Neutrophil (primary cell): ENCODE measurements around the gene KCNQ1.

Experiments used
- H3K27ac ChIP-seq: fragments of 200-600 bp; sonication (generic); 2 replicates; pipeline ENCODE4 v1.5.1; 2016; ENCODE audit warnings: mild to moderate bottlenecking, moderate library complexity
- H3K27me3 ChIP-seq: fragments of 200-600 bp; sonication (generic); 2 replicates; pipeline ENCODE4 v1.6.0; 2016; ENCODE audit warnings: mild to moderate bottlenecking
- H3K36me3 ChIP-seq: fragments of 200-600 bp; sonication (generic); 2 replicates; pipeline ENCODE4 v1.5.1; 2017
- H3K4me1 ChIP-seq, 2 experiments: fragments of 200-600 bp in 1 of 2; sonication (generic) in 1 of 2; 1 replicate in 1 of 2; 2 replicates in 1 of 2; pipeline versions ENCODE4 v1.5.1 to v1.6.1; 2013 to 2016; ENCODE audit warnings: low read depth in 1 of 2, low read length in 1 of 2, mild to moderate bottlenecking in 1 of 2, moderate library complexity in 1 of 2; ENCODE audit not compliant: control insufficient read depth in 1 of 2, insufficient read depth in 1 of 2
- H3K4me3 ChIP-seq, 2 experiments: fragments of 200-600 bp in 1 of 2; sonication (generic) in 1 of 2; 1 replicate in 1 of 2; 2 replicates in 1 of 2; pipeline ENCODE4 v1.5.1; 2013 to 2016; ENCODE audit warnings: low read depth in 1 of 2, low read length in 1 of 2, mild to moderate bottlenecking in 1 of 2, moderate library complexity in 1 of 2
- H3K9me3 ChIP-seq: fragments of 200-600 bp; sonication (generic); 2 replicates; pipeline ENCODE4 v1.5.1; 2016
- CTCF ChIP-seq: fragments of 200-600 bp; sonication (generic); IDR thresholded peaks from 2 replicates; pipeline ENCODE4 v1.5.1; 2016; ENCODE audit warnings: antibody characterized with exemption

KCNQ1 gene

DNA sequence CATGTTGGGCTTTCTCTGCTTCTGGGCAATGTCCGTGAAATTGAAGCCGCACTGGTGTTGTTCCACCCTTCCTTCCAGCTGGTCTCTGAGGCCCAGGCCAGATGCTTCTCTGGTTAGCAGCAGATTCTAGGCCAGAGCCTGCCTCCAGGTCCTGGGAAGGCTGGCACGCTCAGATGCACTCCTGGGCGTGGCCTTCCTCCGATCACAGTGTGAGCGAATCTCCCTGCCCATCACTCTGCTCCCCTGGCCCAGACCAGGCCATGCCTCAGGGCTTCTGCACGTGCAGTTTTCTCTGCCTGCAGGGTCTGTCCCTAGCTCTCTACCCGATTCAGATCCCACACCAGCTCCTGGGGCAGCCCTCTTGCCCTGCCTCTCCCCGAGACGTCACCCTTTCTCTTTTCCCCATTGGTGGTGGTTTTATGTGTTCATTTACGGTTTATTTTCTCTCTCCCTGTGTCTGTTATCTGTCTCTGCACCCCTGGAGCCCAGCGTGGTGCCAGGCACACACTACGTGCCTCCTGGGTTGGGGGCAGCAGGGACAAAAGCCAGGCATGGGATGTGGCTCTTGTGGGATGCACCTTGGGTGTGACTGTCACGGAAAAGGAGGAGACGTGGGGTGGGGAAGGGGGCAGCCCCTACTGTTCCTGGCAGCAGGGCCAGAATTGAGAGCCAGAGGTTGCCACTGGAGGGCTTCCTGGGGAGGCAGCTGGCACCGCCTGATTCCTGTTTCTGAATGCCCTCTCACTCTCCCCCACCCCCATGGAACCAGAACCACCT, 66.0 kb downstream of the KCNQ1 start:
- H3K27me3 ChIP-seq, result no peaks in the 10 kb centered on the region
- no peak for TF ChIP-seq CTCF
- no peak overlapping the region for H3K27ac ChIP-seq
- H3K4me3 ChIP-seq, result no peak overlapping the region
- no peaks in the 10 kb centered on the region for H3K9me3 ChIP-seq
- H3K4me1 ChIP-seq, result peaks cover 10 to 13% of the 10 kb centered on the region in 2 experiments
- H3K36me3 ChIP-seq, result no peaks in the 10 kb centered on the region

- no peak overlapping the region for H3K4me3 ChIP-seq
- no peak for TF ChIP-seq CTCF
- H3K9me3 ChIP-seq, result no peaks in the 10 kb centered on the region
- no peaks in the 10 kb centered on the region for H3K27me3 ChIP-seq
- H3K4me1 ChIP-seq, result peaks cover 10 to 13% of the 10 kb centered on the region in 2 experiments
- peak overlapping the region; percentile 14 for H3K27ac ChIP-seq
- H3K36me3 ChIP-seq, result no peaks in the 10 kb centered on the region
Measured at GRCh38 chr11:2511421-2512369, 66.9 kb downstream of the KCNQ1 start.

- no peaks in the 10 kb centered on the region for H3K27me3 ChIP-seq
- no peak overlapping the region for H3K4me3 ChIP-seq
- H3K27ac ChIP-seq, result no peak overlapping the region
- H3K4me1 ChIP-seq, result peaks cover 10 to 13% of the 10 kb centered on the region in 2 experiments
- no peaks in the 10 kb centered on the region for H3K36me3 ChIP-seq
- TF ChIP-seq CTCF, result no peak
- H3K9me3 ChIP-seq, result no peaks in the 10 kb centered on the region
Measured at GRCh38 chr11:2512431-2513407, 67.9 kb downstream of the KCNQ1 start.

GRCh38 chr11:2513441-2513840, 68.6 kb downstream of the KCNQ1 start:
- Histone ChIP-seq H3K36me3 (no peaks in the 10 kb centered on the region), H3K4me3 (no peak overlapping the region), H3K27ac (no peak overlapping the region), H3K9me3 (no peaks in the 10 kb centered on the region), H3K27me3 (no peaks in the 10 kb centered on the region), H3K4me1 (peaks cover 10 to 13% of the 10 kb centered on the region in 2 experiments)
- TF ChIP-seq CTCF, result no peak
